Stomach (tissue), 9 donors: ENCODE measurements around the gene ARHGAP15. TPM values are rescaled to one million over a fixed set of nuclear protein-coding genes. Genes with fewer than 3 reads are reported as not detected.

ENCODE experiments used
- DNase-seq, 2 donors: peaks; one replicate each; pipeline versions ENCODE4 v3.0.0 to v3.0.0-alpha.2; 2013 to 2019
- H3K27ac ChIP-seq, 5 donors: fragments of 200-600 bp in 4 of 5; sonication (generic) in 4 of 5; one replicate each; pipeline ENCODE4 v1.5.1; 2013 to 2019; ENCODE audit warnings: mild to moderate bottlenecking in 1 of 5, moderate library complexity in 1 of 5
- H3K27me3 ChIP-seq, 3 donors: fragments of 200-600 bp; sonication (generic); one replicate each; pipeline ENCODE4 v1.5.1; 2017 to 2019; ENCODE audit warnings: mixed run types in 1 of 3
- H3K36me3 ChIP-seq, 4 donors: fragments of 200-600 bp; sonication (generic); 1 replicate in 3 of 4; 2 replicates in 1 of 4; pipeline ENCODE4 v1.5.1; 2016 to 2019
- H3K4me1 ChIP-seq, 4 donors: fragments of 200-600 bp; sonication (generic); one replicate each; pipeline ENCODE4 v1.5.1; 2016 to 2019
- H3K4me3 ChIP-seq, 4 donors: fragments of 200-600 bp; sonication (generic) in 3 of 4; one replicate each; pipeline ENCODE4 v1.5.1; 2016 to 2019; ENCODE audit warnings: mild to moderate bottlenecking in 1 of 4
- H3K9me3 ChIP-seq, 4 donors: fragments of 200-600 bp; sonication (generic); one replicate each; pipeline ENCODE4 v1.5.1; 2016 to 2019
- CTCF ChIP-seq, 7 experiments: fragments of 450-650 bp in 4 of 7; fragments of 200-600 bp in 3 of 7; sonication (generic) in 3 of 7; IDR thresholded peaks; one replicate each; pipeline ENCODE4 v1.5.1; 2016 to 2019; ENCODE audit warnings: antibody characterized with exemption in 7 of 7, control low read depth in 2 of 7, mild to moderate bottlenecking in 1 of 7
- EP300 ChIP-seq: sonication (generic); formaldehyde crosslinking; IDR thresholded peaks from one replicate; pipeline ENCODE4 v1.6.1; 2017; ENCODE audit warnings: antibody characterized with exemption
- POLR2A ChIP-seq, 4 donors: fragments of 450-650 bp; IDR thresholded peaks; one replicate each; pipeline ENCODE4 v1.6.1; 2016; ENCODE audit warnings: antibody characterized with exemption in 4 of 4, control low read depth in 2 of 4, mild to moderate bottlenecking in 1 of 4, moderate library complexity in 1 of 4
- POLR2AphosphoS5 ChIP-seq, 3 donors: sonication (generic); formaldehyde crosslinking; IDR thresholded peaks; one replicate each; pipeline ENCODE4 v1.6.1; 2016; ENCODE audit warnings: antibody characterized with exemption in 3 of 3
- WGBS, 5 donors: extraction: QIAGEN DNeasy Blood & Tissue Kit in 3 of 5; methylation state at CpG; one replicate each; pipeline versions ENCODE4 v1.1.5 to v1.1.7; 2013 to 2018; 5-methylcytosine and 5-hydroxymethylcytosine counted together
- intact Hi-C: fragments of 100-400 bp; cut with DNase I; formaldehyde crosslinking; loops from one replicate; pipeline ENCODE4 v1.15.1; 2023; ENCODE audit warnings: low total_unique reads
- polyA plus RNA-seq, 3 donors: library from polyadenylated mRNA; stranded (reverse); fragments of 200-250 nt; gene quantifications; one replicate each; pipeline ENCODE4 v1.2.3, GENCODE V29; 2013
- total RNA-seq, 5 donors: library from RNA; depleted of rRNA; stranded (reverse); fragments of >200 nt; gene quantifications; one replicate each; pipeline versions ENCODE4 v1.1.0 to v1.2.3, GENCODE V29; 2014 to 2016
- donor health status: healthy with polysubstance abuse.
- donor health status: Bipolar disorder and iron deficiency.
- donor health status: healthy.

Gene ARHGAP15
- total and polyA plus RNA-seq, 8 donors: 1.8 to 66.3 (median 6.8) TPM; not detected in 1

- Histone ChIP-seq H3K4me3 (no peak overlapping the region), H3K27me3 (no peaks in the 10 kb centered on the region), H3K4me1 (peaks cover 0 to 40% (median 10%) of the 10 kb centered on the region in 4 donors), H3K27ac (peak overlapping the region in 4 of 5 donors; percentile 4 to 59 (median 37)), H3K9me3 (no peaks in the 10 kb centered on the region), H3K36me3 (no peaks in the 10 kb centered on the region)
- 27 to 40% (median 39%) methylated on average over 2 of the region's 2 CpGs for WGBS, 5 donors
- DNase-seq: peak in 1 of 2 donors; percentile 26
- intact Hi-C loops: no loop called here
- TF ChIP-seq POLR2A (IDR thresholded peaks at IDR 0.05): no peak
- no peak for TF ChIP-seq POLR2AphosphoS5 (IDR thresholded peaks at IDR 0.05)
- TF ChIP-seq CTCF (IDR thresholded peaks at IDR 0.05): no peak
- TF ChIP-seq EP300: no peak
These were observed 396.2 kb downstream of the ARHGAP15 start for GRCh38 chr2:143525402-143525860.

- Histone ChIP-seq H3K36me3 (no peaks in the 10 kb centered on the region), H3K27me3 (no peaks in the 10 kb centered on the region), H3K27ac (peak overlapping the region in 2 of 5 donors; percentile 53 to 59), H3K4me1 (peaks cover 0 to 40% (median 10%) of the 10 kb centered on the region in 4 donors), H3K4me3 (no peak overlapping the region), H3K9me3 (no peaks in the 10 kb centered on the region)
- TF ChIP-seq EP300 (no peak), POLR2AphosphoS5 (IDR thresholded peaks at IDR 0.05) (no peak), CTCF (IDR thresholded peaks at IDR 0.05) (no peak), POLR2A (IDR thresholded peaks at IDR 0.05) (no peak)
- DNase-seq: no peak
- intact Hi-C loops: no loop called here
These were observed 397.3 kb downstream of the ARHGAP15 start for GRCh38 chr2:143526498-143526897.

GRCh38 chr2:143528021-143528420, 398.8 kb downstream of the ARHGAP15 start:
- Histone ChIP-seq H3K36me3 (no peaks in the 10 kb centered on the region), H3K9me3 (no peaks in the 10 kb centered on the region), H3K27me3 (no peaks in the 10 kb centered on the region), H3K4me1 (peaks cover 0 to 34% (median 10%) of the 10 kb centered on the region in 4 donors), H3K4me3 (no peak overlapping the region), H3K27ac (no peak overlapping the region)
- TF ChIP-seq POLR2AphosphoS5 (IDR thresholded peaks at IDR 0.05) (no peak), EP300 (no peak), CTCF (IDR thresholded peaks at IDR 0.05) (no peak)
- DNase-seq: no peak
- 0 to 97% (median 90%) methylated on average over 1 of the region's 1 CpG for WGBS, 5 donors
- intact Hi-C loops: no loop called here

GRCh38 chr2:143529118-143529720, 400.0 kb downstream of the ARHGAP15 start:
- Histone ChIP-seq H3K27me3 (no peaks in the 10 kb centered on the region), H3K9me3 (no peaks in the 10 kb centered on the region), H3K4me1 (peaks cover 0 to 25% (median 8%) of the 10 kb centered on the region in 4 donors), H3K4me3 (no peak overlapping the region), H3K27ac (no peak overlapping the region), H3K36me3 (no peaks in the 10 kb centered on the region)
- DNase-seq: no peak
- intact Hi-C loops: no loop called here
- TF ChIP-seq POLR2AphosphoS5 (IDR thresholded peaks at IDR 0.05) (no peak), EP300 (no peak), POLR2A (IDR thresholded peaks at IDR 0.05) (no peak), CTCF (IDR thresholded peaks at IDR 0.05) (no peak)
- WGBS, 5 donors: 93 to 100% (median 100%) methylated on average over 1 of the region's 1 CpG
